HEK293 (cell line): ENCODE data around the gene FREM1.

Source experiments
- CTCF ChIA-PET: fragments of 350-600 bp; formaldehyde crosslinking; extraction: SDS; loops from one replicate; lab custom pipeline; 2021; ENCODE audit warnings: antibody characterized with exemption; lab: Yijun Ruan, JAX
- POLR2A ChIA-PET: fragments of 300-600 bp; formaldehyde crosslinking; extraction: SDS; loops from one replicate; lab custom pipeline; 2020; ENCODE audit warnings: antibody characterized with exemption, inconsistent platforms; lab: Yijun Ruan, JAX
- H3K27ac ChIP-seq: fragments of 200-500 bp; sonication (Bioruptor generic); 2 replicates; pipeline ENCODE4 v1.5.1; 2014; ENCODE audit warnings: low read depth, low read length, control low read depth, inconsistent platforms; ENCODE audit errors: extremely low read depth
- H3K36me3 ChIP-seq, 2 experiments: fragments of 200-500 bp in 1 of 2; sonication (Bioruptor generic) in 1 of 2; 1 replicate in 1 of 2; 2 replicates in 1 of 2; pipeline ENCODE4 v1.5.1; 2014 to 2017; ENCODE audit warnings: inconsistent platforms in 2 of 2, low read length in 2 of 2; ENCODE audit not compliant: control insufficient read depth in 2 of 2, insufficient read depth in 1 of 2
- H3K4me1 ChIP-seq: fragments of 200-500 bp; sonication (Bioruptor generic); 2 replicates; pipeline ENCODE4 v1.5.1; 2014; ENCODE audit warnings: mild to moderate bottlenecking, low read length, inconsistent platforms; ENCODE audit not compliant: control insufficient read depth, insufficient read depth
- H3K4me3 ChIP-seq: 2 replicates; pipeline ENCODE4 v1.5.1; 2011; ENCODE audit warnings: low read depth, mild to moderate bottlenecking, control low read depth, low read length, moderate library complexity
- H3K9me3 ChIP-seq: fragments of 200-500 bp; sonication (Bioruptor generic); 2 replicates; pipeline ENCODE4 v1.5.1; 2014; ENCODE audit warnings: low read depth, low read length, inconsistent platforms; ENCODE audit not compliant: control insufficient read depth, insufficient read depth
- BCL11B ChIP-seq: fragments of 450-650 bp; formaldehyde crosslinking; IDR thresholded peaks from 2 replicates; pipeline ENCODE4 v1.5.1; 2016; ENCODE audit warnings: low read depth, missing biosample characterization, missing genetic modification characterization
- BCL6B ChIP-seq: fragments of 450-650 bp; formaldehyde crosslinking; IDR thresholded peaks from 2 replicates; pipeline ENCODE4 v1.5.1; 2017; ENCODE audit warnings: missing biosample characterization, missing genetic modification characterization
- KLF10 ChIP-seq: fragments of 450-650 bp; IDR thresholded peaks from 2 replicates; pipeline ENCODE4 v1.5.1; 2018; ENCODE audit warnings: missing biosample characterization, mild to moderate bottlenecking, missing genetic modification characterization
- PATZ1 ChIP-seq: fragments of 450-650 bp; formaldehyde crosslinking; IDR thresholded peaks from 2 replicates; pipeline ENCODE4 v1.5.1; 2016; ENCODE audit warnings: missing biosample characterization, missing genetic modification characterization
- YY2 ChIP-seq: fragments of 450-650 bp; formaldehyde crosslinking; IDR thresholded peaks from 2 replicates; pipeline ENCODE4 v1.5.1; 2016; ENCODE audit warnings: missing biosample characterization, missing genetic modification characterization
- ZBTB1 ChIP-seq: fragments of 450-650 bp; formaldehyde crosslinking; IDR thresholded peaks from 2 replicates; pipeline ENCODE4 v1.5.1; 2016; ENCODE audit warnings: missing biosample characterization, missing genetic modification characterization
- ZBTB11 ChIP-seq: fragments of 450-650 bp; formaldehyde crosslinking; conservative IDR thresholded peaks from 2 replicates; pipeline ENCODE4 v1.5.1; 2016; ENCODE audit warnings: low read depth, missing biosample characterization, missing genetic modification characterization
- ZBTB26 ChIP-seq: fragments of 450-650 bp; formaldehyde crosslinking; optimal IDR thresholded peaks from 2 replicates; pipeline ENCODE3; 2016; ENCODE audit warnings: missing biosample characterization, mild to moderate bottlenecking, missing genetic modification characterization
- ZFP69B ChIP-seq: fragments of 450-650 bp; formaldehyde crosslinking; IDR thresholded peaks from 2 replicates; pipeline ENCODE4 v1.5.1; 2016; ENCODE audit warnings: missing biosample characterization, missing genetic modification characterization
- ZNF114 ChIP-seq: fragments of 450-650 bp; formaldehyde crosslinking; IDR thresholded peaks from 2 replicates; pipeline ENCODE4 v1.5.0; 2017; ENCODE audit warnings: missing biosample characterization, missing genetic modification characterization
- ZNF138 ChIP-seq: fragments of 450-650 bp; formaldehyde crosslinking; IDR thresholded peaks from 2 replicates; pipeline ENCODE4 v1.5.1; 2016; ENCODE audit warnings: missing biosample characterization, missing genetic modification characterization, borderline replicate concordance
- ZNF148 ChIP-seq: fragments of 450-650 bp; formaldehyde crosslinking; IDR thresholded peaks from 2 replicates; pipeline ENCODE4 v1.5.0; 2017; ENCODE audit warnings: missing biosample characterization, missing genetic modification characterization, borderline replicate concordance
- ZNF18 ChIP-seq: fragments of 450-650 bp; formaldehyde crosslinking; IDR thresholded peaks from 2 replicates; pipeline ENCODE4 v1.5.1; 2016; ENCODE audit warnings: missing biosample characterization, missing genetic modification characterization
- ZNF19 ChIP-seq: fragments of 450-650 bp; formaldehyde crosslinking; IDR thresholded peaks from 2 replicates; pipeline ENCODE4; 2016; ENCODE audit warnings: missing biosample characterization, missing genetic modification characterization, low read depth
- ZNF292 ChIP-seq: fragments of 450-650 bp; formaldehyde crosslinking; IDR thresholded peaks from 2 replicates; pipeline ENCODE4 v1.5.1; 2016; ENCODE audit warnings: low read depth, missing biosample characterization, missing genetic modification characterization, borderline replicate concordance
- ZNF302 ChIP-seq: fragments of 450-650 bp; formaldehyde crosslinking; IDR thresholded peaks from 2 replicates; pipeline ENCODE4 v1.5.1; 2016; ENCODE audit warnings: missing biosample characterization, missing genetic modification characterization, low read depth
- ZNF341 ChIP-seq: fragments of 450-650 bp; formaldehyde crosslinking; IDR thresholded peaks from 2 replicates; pipeline ENCODE4; 2016; ENCODE audit warnings: low read depth, missing biosample characterization, missing genetic modification characterization
- ZNF488 ChIP-seq: fragments of 450-650 bp; formaldehyde crosslinking; IDR thresholded peaks from 2 replicates; pipeline ENCODE4 v1.5.1; 2016; ENCODE audit warnings: missing biosample characterization, missing genetic modification characterization
- ZNF558 ChIP-seq: fragments of 450-650 bp; formaldehyde crosslinking; IDR thresholded peaks from 2 replicates; pipeline ENCODE4 v1.5.1; 2016; ENCODE audit warnings: missing biosample characterization, missing genetic modification characterization
- ZNF571 ChIP-seq: fragments of 450-650 bp; formaldehyde crosslinking; IDR thresholded peaks from 2 replicates; pipeline ENCODE4 v1.5.0; 2017; ENCODE audit warnings: missing biosample characterization, missing genetic modification characterization
- ZNF664 ChIP-seq: fragments of 450-650 bp; formaldehyde crosslinking; IDR thresholded peaks from 2 replicates; pipeline ENCODE4 v1.5.1; 2016; ENCODE audit warnings: missing biosample characterization, missing genetic modification characterization
- ZNF791 ChIP-seq: fragments of 450-650 bp; formaldehyde crosslinking; IDR thresholded peaks from 2 replicates; pipeline ENCODE4 v1.5.1; 2016; ENCODE audit warnings: missing biosample characterization, missing genetic modification characterization

FREM1 gene

GRCh38 chr9:14870090-14870489, 40.1 kb downstream of the FREM1 start:
- no peak overlapping the region for H3K27ac ChIP-seq
- no peak for TF ChIP-seq BCL11B (tag by site-specific recombination)
- TF ChIP-seq ZNF558 (tag by site-specific recombination) = no peak
- no peak for TF ChIP-seq ZNF488 (tag by site-specific recombination)
- no peak for TF ChIP-seq ZNF138
- TF ChIP-seq ZBTB11 (tag by site-specific recombination) = no peak
- no peak for TF ChIP-seq ZNF341 (tag by site-specific recombination)
- TF ChIP-seq ZNF148 (tag by site-specific recombination) = no peak
- no peak for TF ChIP-seq ZNF18 (tag by site-specific recombination)
- TF ChIP-seq ZNF664 (tag by site-specific recombination) = no peak
- no peak for TF ChIP-seq ZNF791 (tag by site-specific recombination)
- no peak for TF ChIP-seq KLF10 (tag by site-specific recombination)
- no peak for TF ChIP-seq ZFP69B (tag by site-specific recombination)
- no peak for TF ChIP-seq PATZ1 (tag by site-specific recombination)
- TF ChIP-seq, all 188 proteins: peak for 0
- H3K4me3 ChIP-seq = no peak overlapping the region
- no peaks in the 10 kb centered on the region for H3K9me3 ChIP-seq
- ChIA-PET POLR2A (no interaction called here), CTCF (interaction anchor here (0.6 to 1.3 kb wide), 2 partner anchors 22 to 265 kb away, joined by 4 to 6 read pairs; no protein-coding TSS in a partner anchor)
- no peaks in the 10 kb centered on the region for H3K36me3 ChIP-seq
- no peaks in the 10 kb centered on the region for H3K4me1 ChIP-seq

GRCh38 chr9:14869671-14870070, 40.6 kb downstream of the FREM1 start:
- ChIA-PET POLR2A (no interaction called here), CTCF (interaction anchor here (0.6 to 1.3 kb wide), 2 partner anchors 21 to 266 kb away, joined by 4 to 6 read pairs; no protein-coding TSS in a partner anchor)
- TF ChIP-seq ZBTB26 (no peak), ZBTB1 (tag by site-specific recombination) (no peak), YY2 (tag by site-specific recombination) (no peak), BCL6B (tag by site-specific recombination) (no peak), ZNF292 (tag by site-specific recombination) (no peak), ZNF114 (tag by site-specific recombination) (no peak), ZNF558 (tag by site-specific recombination) (no peak), ZNF19 (no peak), ZNF302 (tag by site-specific recombination) (no peak), ZNF571 (no peak)

More at GRCh38 chr9:14869671-14870070, 40.6 kb downstream of the FREM1 start:
- Histone ChIP-seq H3K27ac (no peak overlapping the region), H3K4me1 (no peaks in the 10 kb centered on the region), H3K9me3 (no peaks in the 10 kb centered on the region), H3K36me3 (no peaks in the 10 kb centered on the region), H3K4me3 (no peak overlapping the region)
